HG02852 (cell line): ENCODE results near the gene TMX1.
"Not testable (repeated sequence)": the region's sequence is repeated elsewhere in the genome, so short reads cannot be mapped to it uniquely, and the experiment has no call there.

Experiments used
- ATAC-seq: cut with Tn5 transposase; IDR thresholded peaks from one replicate; pipeline ENCODE4 v1.9.1; 2021; ENCODE audit warnings: mild to moderate bottlenecking, moderate library complexity; ENCODE audit not compliant: unreplicated experiment

Gene TMX1, protein sequence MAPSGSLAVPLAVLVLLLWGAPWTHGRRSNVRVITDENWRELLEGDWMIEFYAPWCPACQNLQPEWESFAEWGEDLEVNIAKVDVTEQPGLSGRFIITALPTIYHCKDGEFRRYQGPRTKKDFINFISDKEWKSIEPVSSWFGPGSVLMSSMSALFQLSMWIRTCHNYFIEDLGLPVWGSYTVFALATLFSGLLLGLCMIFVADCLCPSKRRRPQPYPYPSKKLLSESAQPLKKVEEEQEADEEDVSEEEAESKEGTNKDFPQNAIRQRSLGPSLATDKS

DNA sequence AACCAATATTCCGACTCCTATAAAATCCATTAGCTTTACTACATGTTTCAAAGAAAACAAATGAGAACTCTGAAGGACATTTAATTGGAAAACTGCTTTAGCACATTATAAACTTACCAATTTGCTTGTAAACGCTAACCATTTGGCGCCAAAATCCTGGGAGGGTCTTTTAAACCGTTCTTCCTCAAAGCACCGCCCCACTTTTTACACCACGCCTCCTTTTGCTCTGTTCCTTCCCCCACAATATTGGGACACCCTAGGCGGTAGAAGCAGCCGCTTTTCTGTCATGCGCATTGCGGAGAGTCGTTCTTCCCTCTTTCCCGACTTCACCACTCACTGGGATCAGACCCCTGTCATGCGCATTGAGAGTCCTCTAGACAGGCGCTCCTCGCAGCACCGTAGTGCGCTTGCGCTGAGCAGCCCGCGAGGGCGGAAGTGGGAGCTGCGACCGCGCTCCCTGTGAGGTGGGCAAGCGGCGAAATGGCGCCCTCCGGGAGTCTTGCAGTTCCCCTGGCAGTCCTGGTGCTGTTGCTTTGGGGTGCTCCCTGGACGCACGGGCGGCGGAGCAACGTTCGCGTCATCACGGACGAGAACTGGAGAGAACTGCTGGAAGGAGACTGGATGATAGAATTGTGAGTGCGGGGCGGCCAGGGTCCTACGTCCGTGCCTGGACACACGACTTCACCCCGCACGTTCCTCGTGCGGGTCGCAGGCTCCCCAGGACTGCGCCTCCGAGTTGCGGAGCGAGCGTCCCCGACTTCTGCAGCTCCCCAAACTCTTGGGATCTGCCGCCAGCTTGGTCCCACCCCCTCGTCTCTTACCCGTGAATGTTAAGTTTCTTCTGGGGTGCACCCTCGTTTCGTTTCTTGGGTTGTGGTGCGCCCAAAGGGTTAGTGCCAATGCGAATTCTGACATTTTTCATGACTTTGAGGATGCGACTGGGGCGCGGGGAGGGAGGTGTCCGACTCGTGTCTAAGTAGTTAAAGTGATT, at the start of gene TMX1:
Gene TMX1 (plus strand): TSS at position 435 of the 991 bp plus-strand sequence. CDS start 46 bp downstream, at position 481.
- ATAC-seq = peak; percentile 92

DNA sequence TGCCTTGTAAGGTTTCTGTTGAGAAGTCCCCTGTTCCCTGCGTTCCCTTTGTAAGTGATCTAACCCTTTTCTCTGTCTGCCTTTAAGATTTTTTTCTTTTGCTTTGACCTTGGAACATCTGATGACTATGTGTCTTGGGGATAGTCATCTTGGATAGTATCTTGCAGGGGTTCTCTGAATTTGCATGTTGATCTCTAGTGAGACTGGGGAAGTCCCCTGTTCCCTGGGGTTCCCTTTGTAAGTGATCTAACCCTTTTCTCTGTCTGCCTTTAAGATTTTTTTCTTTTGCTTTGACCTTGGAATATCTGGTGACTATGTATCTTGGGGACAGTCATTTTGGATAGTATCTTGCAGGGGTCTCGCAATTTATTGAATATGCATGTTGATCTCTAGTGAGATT, 38.2 kb upstream of the TMX1 start:
- peak; percentile 61 for ATAC-seq

GRCh38 chr14:51202914-51203665, 37.0 kb upstream of the TMX1 start:
- peak; percentile 55 for ATAC-seq

GRCh38 chr14:51203881-51204280, 36.2 kb upstream of the TMX1 start:
- ATAC-seq = no peak

- ATAC-seq = no peak
These were observed 34.6 kb upstream of the TMX1 start for GRCh38 chr14:51205486-51205885.

- ATAC-seq = no peak
These were observed 33.6 kb upstream of the TMX1 start for GRCh38 chr14:51206462-51206861.

DNA sequence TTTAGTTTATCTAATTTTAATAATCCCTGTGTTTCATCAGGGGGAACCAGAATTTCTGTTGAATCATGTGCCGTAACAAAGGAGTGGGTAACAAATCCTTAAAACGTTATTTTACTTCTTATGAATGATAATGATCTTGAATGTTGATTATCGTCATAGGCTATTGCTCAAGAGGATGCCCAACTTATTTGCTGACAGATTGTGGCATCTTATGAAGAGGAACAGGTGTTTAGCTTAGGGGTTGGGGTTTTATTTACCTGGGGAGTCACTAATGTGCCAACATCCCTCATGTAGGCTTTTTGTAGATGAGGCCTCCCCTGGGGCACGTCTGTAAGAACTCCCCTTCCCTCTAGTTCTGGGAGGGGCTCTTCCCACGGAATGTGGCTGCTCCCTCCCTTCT, 32.4 kb upstream of the TMX1 start:
- no peak for ATAC-seq

DNA sequence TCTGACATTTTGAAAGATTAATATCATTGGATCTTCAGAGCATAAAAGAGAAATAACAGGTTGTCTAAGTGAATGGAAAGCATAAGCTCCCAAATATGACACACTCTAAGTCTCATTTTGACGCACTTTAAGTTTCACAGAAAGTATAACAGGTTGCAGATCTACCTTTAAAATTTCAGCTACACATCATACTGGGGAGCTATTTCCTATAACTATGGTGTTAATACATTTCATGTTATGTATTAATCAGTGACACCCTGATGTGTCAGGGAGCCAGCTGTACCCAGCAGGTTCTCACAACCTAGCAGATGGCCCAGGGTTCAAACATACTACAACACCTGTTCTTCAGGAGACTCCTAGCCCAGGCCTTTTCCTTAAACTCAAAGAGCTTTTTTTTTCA, 31.1 kb upstream of the TMX1 start:
- no peak for ATAC-seq

GRCh38 chr14:51209457-51209856, 30.6 kb upstream of the TMX1 start:
- no peak for ATAC-seq

- ATAC-seq = no peak
These were observed 29.5 kb upstream of the TMX1 start for GRCh38 chr14:51210594-51210993.

GRCh38 chr14:51211149-51211548, 28.9 kb upstream of the TMX1 start:
- ATAC-seq = no peak

DNA sequence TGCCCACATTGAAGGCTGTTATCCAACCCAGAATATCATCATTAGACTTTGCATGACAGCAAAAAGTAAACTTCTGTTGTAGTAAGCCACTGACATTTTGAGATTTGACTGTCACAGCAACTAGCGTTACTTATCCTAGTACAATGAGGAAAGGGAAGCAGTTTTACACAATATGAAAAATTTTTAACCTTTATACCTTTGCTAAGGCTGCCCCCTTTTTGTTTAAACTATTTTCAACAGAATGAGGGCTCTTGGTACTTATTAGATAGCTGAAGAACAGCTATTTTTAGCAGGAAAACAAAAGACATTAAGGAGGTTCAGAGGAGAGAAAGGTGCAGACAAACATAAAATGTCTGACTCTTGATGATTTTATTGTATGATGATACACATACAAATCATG, 23.4 kb upstream of the TMX1 start:
- no peak for ATAC-seq

DNA sequence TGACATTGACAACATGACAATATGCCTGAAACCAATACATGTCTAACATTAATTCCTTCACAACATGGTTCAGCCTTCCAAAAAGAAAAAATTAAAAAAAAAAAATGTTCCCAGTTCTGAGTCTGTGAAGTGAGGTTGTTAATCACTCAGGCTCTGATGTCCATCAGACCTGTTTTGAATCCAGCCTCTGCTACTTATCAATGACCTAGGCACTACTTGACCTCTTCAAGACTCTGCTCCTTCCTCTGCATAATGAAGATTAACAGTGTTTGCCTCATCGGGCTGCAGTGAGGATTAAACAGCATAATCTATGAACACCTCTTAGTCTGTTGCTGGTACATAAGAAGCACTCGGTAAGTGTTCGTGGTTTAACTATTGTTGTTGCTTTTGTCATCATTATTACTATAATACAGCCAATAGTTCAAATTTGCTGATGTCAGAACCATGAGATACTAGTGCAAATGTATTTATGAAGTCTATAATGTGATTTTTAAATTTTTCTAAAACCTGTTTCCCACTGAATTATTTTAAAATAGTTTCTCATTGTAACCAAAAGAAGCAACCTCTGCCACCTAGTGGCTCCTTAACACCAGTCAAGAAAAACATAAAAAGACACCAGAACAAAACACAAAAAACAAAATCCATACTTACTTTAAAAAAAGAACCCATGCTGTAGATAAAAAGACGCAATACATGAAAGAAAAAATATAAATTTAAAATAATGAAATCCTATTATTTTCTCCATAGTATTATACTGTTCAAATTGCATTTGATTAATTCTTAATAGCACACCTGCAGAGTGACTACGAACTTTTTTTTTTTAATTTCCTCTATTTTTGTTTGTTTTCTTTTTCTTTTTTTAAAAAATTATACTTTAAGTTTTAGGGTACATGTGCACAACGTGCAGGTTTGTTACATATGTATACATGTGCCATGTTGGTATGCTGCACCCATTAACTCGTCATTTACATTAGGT, 20.3 kb upstream of the TMX1 start:
- no peak for ATAC-seq

GRCh38 chr14:51223463-51223862, 16.6 kb upstream of the TMX1 start:
- ATAC-seq = not testable (repeated sequence)

DNA sequence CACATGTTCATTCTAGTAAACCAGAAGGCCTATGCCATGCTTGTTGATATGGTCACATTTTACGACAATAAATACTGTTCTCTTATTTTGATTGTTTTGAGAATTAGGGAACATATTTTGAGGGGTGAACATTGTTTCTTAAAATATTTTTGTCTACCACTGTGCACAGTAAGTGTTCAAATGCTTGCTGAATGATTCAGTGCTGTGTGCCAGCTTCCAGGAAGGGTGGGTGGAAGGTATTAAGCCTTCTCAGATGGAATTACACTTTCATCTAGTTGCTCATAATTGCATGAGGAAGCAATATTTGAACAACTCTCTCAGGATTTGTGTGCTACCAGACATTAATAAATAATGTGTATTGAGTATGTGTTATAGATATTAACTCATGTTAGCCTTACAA, 15.5 kb upstream of the TMX1 start:
- ATAC-seq = no peak

DNA sequence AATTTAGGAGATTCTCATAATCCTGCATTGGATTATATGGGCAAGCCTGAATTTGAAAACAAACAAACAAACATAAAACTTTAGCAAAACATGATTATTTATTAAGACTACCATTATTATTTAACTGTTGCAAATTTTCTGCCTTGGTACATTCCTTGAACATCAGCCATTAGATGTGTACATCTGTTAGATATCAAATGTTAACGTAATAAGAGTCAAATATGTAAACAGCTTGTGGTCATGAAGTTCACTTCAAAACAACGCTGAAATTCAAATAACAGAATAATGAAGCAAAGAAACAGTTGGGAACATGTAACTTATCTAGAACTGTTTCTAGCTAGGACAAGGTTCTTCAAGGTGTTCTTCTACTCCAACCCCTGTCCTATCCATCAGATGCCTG, 14.3 kb upstream of the TMX1 start:
- no peak for ATAC-seq

DNA sequence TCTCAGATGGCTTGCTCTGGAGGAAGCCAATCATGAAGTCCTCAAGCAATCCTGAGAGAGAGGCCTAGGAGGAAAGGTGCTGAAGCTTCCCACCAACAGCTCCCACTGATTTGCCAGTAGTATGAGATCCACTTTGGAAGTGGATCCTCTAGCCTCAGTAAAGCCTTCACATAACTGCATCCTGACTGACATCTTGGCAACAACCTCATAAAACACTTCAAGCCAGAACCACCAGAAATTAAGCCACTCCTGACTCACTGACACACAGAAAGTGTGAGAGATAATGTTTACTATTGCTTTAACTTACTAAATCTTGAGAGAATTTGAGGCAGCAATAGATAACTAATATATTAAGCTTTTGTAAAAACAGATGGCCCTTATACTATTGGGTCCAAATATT, 11.7 kb upstream of the TMX1 start:
- ATAC-seq = no peak

DNA sequence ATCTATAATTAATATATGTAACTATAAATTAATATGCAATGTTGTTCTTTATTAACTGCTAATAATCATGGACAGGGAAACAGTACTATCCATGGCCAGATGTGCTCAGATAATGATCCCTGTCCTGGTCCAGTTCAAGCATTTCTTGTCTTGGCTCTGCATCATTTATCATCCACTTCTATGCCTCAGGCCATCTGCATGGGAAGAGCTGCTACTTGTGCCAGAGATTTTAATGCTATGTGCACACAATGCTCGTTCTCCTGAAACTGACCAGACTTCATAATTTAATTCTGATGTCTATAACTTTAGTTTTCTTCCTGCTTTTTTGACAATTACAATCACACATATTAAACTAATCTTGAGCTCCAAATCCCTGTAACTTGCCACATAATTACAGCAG, 11.2 kb upstream of the TMX1 start:
- no peak for ATAC-seq

DNA sequence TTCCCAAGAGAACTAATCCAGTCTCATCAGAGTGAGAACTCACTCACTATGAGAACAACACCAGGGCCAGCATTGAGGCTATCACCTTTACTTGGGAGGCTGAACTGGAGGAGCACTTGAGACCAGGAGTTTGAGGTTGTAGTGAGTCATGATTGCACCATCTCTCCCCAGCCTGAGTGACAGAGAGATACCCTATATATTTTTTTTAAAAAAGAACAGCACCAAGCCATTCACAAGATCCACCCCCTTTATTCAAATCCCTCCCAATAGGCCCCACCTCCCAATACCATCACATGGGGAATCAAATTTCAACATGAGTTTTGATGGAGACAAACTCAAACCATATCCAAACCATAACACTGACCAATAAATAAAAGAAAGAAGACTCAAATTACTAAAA, 3.7 kb upstream of the TMX1 start:
- no peak for ATAC-seq

DNA sequence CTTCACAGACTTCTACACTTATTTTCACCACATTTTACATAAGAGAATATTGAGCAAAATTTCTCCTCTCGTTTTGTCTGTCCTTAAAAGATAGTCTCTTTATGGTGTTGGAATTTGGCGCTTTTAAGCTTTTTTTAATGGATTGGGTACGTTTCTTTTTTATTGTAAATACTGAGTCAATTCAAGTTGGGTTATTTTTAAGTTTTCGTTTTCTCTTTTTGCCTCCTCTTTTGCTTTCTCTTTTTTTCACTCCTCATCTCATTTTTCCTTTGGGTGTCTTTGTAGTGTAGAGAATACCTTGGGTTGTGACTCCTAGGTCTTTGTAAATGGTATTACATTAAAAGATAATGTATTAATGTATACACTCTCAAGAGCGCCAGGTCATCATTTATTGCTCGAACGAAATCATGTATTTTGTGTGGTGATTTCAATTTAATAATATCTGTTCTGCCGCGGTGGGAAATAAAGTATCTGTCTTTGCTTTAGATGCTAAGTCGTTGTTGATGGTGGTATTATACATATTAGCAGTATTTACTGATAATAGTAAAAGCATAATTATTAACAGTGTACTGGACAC, 845 bp downstream of the TMX1 start:
- no peak for ATAC-seq
